SK-N-SH (cell line): ENCODE measurements around the gene SLAMF7. TPM values are rescaled to one million over a fixed set of nuclear protein-coding genes. Genes with fewer than 3 reads are reported as not detected.

ENCODE experiments used
- CTCF ChIA-PET: fragments of 300-600, 350-600 bp; formaldehyde crosslinking; extraction: SDS; loops from one replicate; lab custom pipeline; 2021; lab: Yijun Ruan, JAX
- POLR2A ChIA-PET: fragments of 350-600 bp; sonication (Branson Sonifier 250); formaldehyde crosslinking; extraction: SDS; loops from one replicate; lab custom pipeline; 2020; ENCODE audit warnings: antibody characterized with exemption, inconsistent platforms; lab: Yijun Ruan, JAX
- DNase-seq: peaks from one replicate; pipeline ENCODE4 v3.0.0; 2012
- H2AFZ ChIP-seq: fragments of 200-600 bp; sonication (generic); 2 replicates; pipeline ENCODE4 v1.8.1; 2016; ENCODE audit warnings: antibody characterized with exemption, mild to moderate bottlenecking, low read depth
- H3F3A ChIP-seq: fragments of 200-600 bp; sonication (generic); replicated peaks from 2 replicates; pipeline ENCODE3; 2016; ENCODE audit warnings: antibody characterized with exemption, mild to moderate bottlenecking; ENCODE audit not compliant: insufficient read depth
- H3K27ac ChIP-seq, 2 experiments: fragments of 200-500 bp in 1 of 2; fragments of 200-600 bp in 1 of 2; sonication (Bioruptor generic) in 1 of 2; sonication (generic), shearing (Covaris generic) in 1 of 2; 2 replicates each; pipeline versions ENCODE4 v1.5.1 to v1.6.1; 2014 to 2016; ENCODE audit warnings: low read depth in 2 of 2, inconsistent platforms in 1 of 2, low read length in 1 of 2, mild to moderate bottlenecking in 1 of 2, mixed read lengths in 1 of 2
- H3K27me3 ChIP-seq: fragments of 200-600 bp; sonication (generic), shearing (Covaris generic); 2 replicates; pipeline ENCODE4 v1.6.1; 2016; ENCODE audit warnings: mixed run types; ENCODE audit not compliant: insufficient read depth
- H3K36me3 ChIP-seq, 2 experiments: fragments of 200-500 bp in 1 of 2; fragments of 200-600 bp in 1 of 2; sonication (Bioruptor generic) in 1 of 2; sonication (generic) in 1 of 2; replicated peaks in 1 of 2; 2 replicates each; pipeline versions ENCODE3 to v1.5.1; 2014 to 2016; ENCODE audit warnings: low read length in 1 of 2, mild to moderate bottlenecking in 1 of 2; ENCODE audit not compliant: insufficient read depth in 2 of 2, control insufficient read depth in 1 of 2
- H3K4me1 ChIP-seq, 2 experiments: fragments of 200-500 bp in 1 of 2; fragments of 200-600 bp in 1 of 2; sonication (Bioruptor generic) in 1 of 2; sonication (generic), shearing (Covaris generic) in 1 of 2; 2 replicates each; pipeline versions ENCODE4 v1.5.1 to v1.6.1; 2014 to 2016; ENCODE audit warnings: low read depth in 1 of 2, low read length in 1 of 2, mixed run types in 1 of 2; ENCODE audit not compliant: insufficient read depth in 2 of 2, control insufficient read depth in 1 of 2
- H3K4me2 ChIP-seq: fragments of 200-600 bp; sonication (generic), shearing (Covaris generic); 2 replicates; pipeline ENCODE4 v1.6.1; 2017; ENCODE audit warnings: mixed run types
- H3K4me3 ChIP-seq, 2 experiments: fragments of 200-500 bp in 1 of 2; fragments of 200-600 bp in 1 of 2; sonication (Bioruptor generic) in 1 of 2; sonication (generic), shearing (Covaris generic) in 1 of 2; 2 replicates each; pipeline versions ENCODE4 v1.5.1 to v1.8.1; 2014 to 2016; ENCODE audit warnings: low read depth in 2 of 2, inconsistent platforms in 1 of 2, low read length in 1 of 2, mild to moderate bottlenecking in 1 of 2, mixed read lengths in 1 of 2, moderate library complexity in 1 of 2
- H3K79me2 ChIP-seq: fragments of 200-600 bp; sonication (generic); 2 replicates; pipeline ENCODE4 v1.8.1; 2017; ENCODE audit warnings: mild to moderate bottlenecking; ENCODE audit not compliant: insufficient read depth
- H3K9ac ChIP-seq: fragments of 200-600 bp; sonication (generic); 2 replicates; pipeline ENCODE4 v1.6.1; 2017; ENCODE audit warnings: mixed run types
- H3K9me2 ChIP-seq: fragments of 200-600 bp; sonication (generic); 2 replicates; pipeline ENCODE4 v1.6.1; 2017; ENCODE audit warnings: mixed run types
- H3K9me3 ChIP-seq: fragments of 200-600 bp; sonication (generic); 2 replicates; pipeline ENCODE4 v1.6.1; 2017; ENCODE audit warnings: mixed run types, mild to moderate bottlenecking, moderate library complexity
- H4K20me1 ChIP-seq: fragments of 200-600 bp; sonication (generic); 2 replicates; pipeline ENCODE4 v1.6.1; 2017; ENCODE audit warnings: mild to moderate bottlenecking, mixed run types; ENCODE audit not compliant: insufficient read depth
- ELF1 ChIP-seq: IDR thresholded peaks from 2 replicates; pipeline ENCODE4 v1.4.0; 2012
- EZH2phosphoT487 ChIP-seq: fragments of 200-600 bp; sonication (generic); IDR thresholded peaks from 2 replicates; pipeline ENCODE4 v1.6.1; 2017; ENCODE audit warnings: low read depth, mixed run types, mild to moderate bottlenecking, antibody characterized with exemption, moderate library complexity, borderline replicate concordance
- FOSL2 ChIP-seq: IDR thresholded peaks from 2 replicates; pipeline ENCODE4 v1.4.0; 2012; ENCODE audit warnings: low read depth, mild to moderate bottlenecking, moderate library complexity, borderline replicate concordance
- GABPA ChIP-seq: IDR thresholded peaks from 2 replicates; pipeline ENCODE4 v1.4.0; 2012; ENCODE audit warnings: low read depth, mild to moderate bottlenecking
- JUND ChIP-seq: IDR thresholded peaks from 2 replicates; pipeline ENCODE4 v1.4.0; 2012
- MEF2A ChIP-seq: IDR thresholded peaks from 2 replicates; pipeline ENCODE4 v1.4.0; 2012; ENCODE audit warnings: low read depth, borderline replicate concordance
- MXI1 ChIP-seq: IDR thresholded peaks from 2 replicates; pipeline ENCODE4 v1.6.1; 2012; ENCODE audit warnings: mild to moderate bottlenecking, low read depth, low read length, improper control_type of control experiment
- NFIC ChIP-seq: IDR thresholded peaks from 2 replicates; pipeline ENCODE4 v1.4.0; 2012; ENCODE audit warnings: borderline replicate concordance
- NRF1 ChIP-seq: IDR thresholded peaks from 2 replicates; pipeline ENCODE4 v1.6.1; 2012; ENCODE audit warnings: low read depth, mild to moderate bottlenecking, low read length
- POLR2AphosphoS5 ChIP-seq: IDR thresholded peaks from 2 replicates; pipeline ENCODE4 v1.6.1; 2012; ENCODE audit warnings: low read depth, low read length
- RAD21 ChIP-seq: IDR thresholded peaks from 2 replicates; pipeline ENCODE4 v1.6.1; 2012; ENCODE audit warnings: mild to moderate bottlenecking, low read length
- RCOR1 ChIP-seq: fragments of 150-350 bp; IDR thresholded peaks from 2 replicates; pipeline ENCODE4 v1.6.1; 2017; ENCODE audit warnings: antibody characterized with exemption, low read length
- RFX5 ChIP-seq: IDR thresholded peaks from 2 replicates; pipeline ENCODE4 v1.6.1; 2012; ENCODE audit warnings: mild to moderate bottlenecking, improper control_type of control experiment, low read length
- RXRA ChIP-seq: IDR thresholded peaks from 2 replicates; pipeline ENCODE4 v1.4.0; 2012; ENCODE audit warnings: low read depth, mild to moderate bottlenecking, borderline replicate concordance
- TAF1 ChIP-seq: IDR thresholded peaks from 2 replicates; pipeline ENCODE4 v1.6.1; 2012; ENCODE audit warnings: low read depth, mild to moderate bottlenecking, low read length, moderate library complexity, borderline replicate concordance
- USF1 ChIP-seq: IDR thresholded peaks from 2 replicates; pipeline ENCODE4 v1.4.0; 2012; ENCODE audit warnings: low read depth, borderline replicate concordance
- USF2 ChIP-seq: fragments of 150-350 bp; IDR thresholded peaks from 2 replicates; pipeline ENCODE4 v1.6.1; 2017; ENCODE audit warnings: antibody characterized with exemption, low read length, low read depth, borderline replicate concordance
- YY1 ChIP-seq: IDR thresholded peaks from 2 replicates; pipeline ENCODE4 v1.4.0; 2012; ENCODE audit warnings: low read depth, mild to moderate bottlenecking
- ZBTB33 ChIP-seq: IDR thresholded peaks from 2 replicates; pipeline ENCODE4 v1.4.0; 2012; ENCODE audit warnings: low read depth, borderline replicate concordance
- WGBS: methylation state at CpG from one replicate; pipeline ENCODE4 v1.1.6; 2017; ENCODE audit warnings: low lambda C conversion rate; 5-methylcytosine and 5-hydroxymethylcytosine counted together
- polyA plus RNA-seq, 3 experiments: library from polyadenylated mRNA; depleted of rRNA; stranded (reverse); fragments of >200 nt; gene quantifications; 2 replicates each; pipeline ENCODE4 v1.2.3, GENCODE V29; 2012

Gene SLAMF7
- polyA plus RNA-seq, 1 of the 3 experiments (the other 2 are of a cell fraction): not detected

- ChIA-PET CTCF (interaction anchor here (0.8 to 1.4 kb wide), 3 partner anchors 16 to 69 kb away, joined by 3 read pairs; no protein-coding TSS in a partner anchor), POLR2A (no interaction called here)
- Histone ChIP-seq H3K9me2 (no peaks in the 10 kb centered on the region), H3K9me3 (no peaks in the 10 kb centered on the region), H3K4me1 (no peaks in the 10 kb centered on the region), H3K27ac (no peak within 1 kb of the TSS), H2AFZ (no peak within 1 kb of the TSS; the same call in 1 of the 2 replicates), H3K9ac (no peak within 1 kb of the TSS), H3K79me2 (no peaks in the 10 kb centered on the region), H3K4me2 (no peak within 1 kb of the TSS), H3F3A (no peaks in the 10 kb centered on the region), H3K36me3 (no peaks in the 10 kb centered on the region), H3K4me3 (no peak within 1 kb of the TSS), H4K20me1 (no peaks in the 10 kb centered on the region), H3K27me3 (no peaks in the 10 kb centered on the region; the same call in 1 of the 2 replicates)
- no peak for DNase-seq
- 6% methylated on average over 3 of the region's 4 CpGs for WGBS
- TF ChIP-seq RXRA (no peak), MXI1 (no peak), ELF1 (no peak), RFX5 (no peak), RCOR1 (no peak), USF1 (no peak), TAF1 (no peak), FOSL2 (no peak), RAD21 (no peak), NFIC (no peak), NRF1 (no peak)
Observed at GRCh38 chr1:160795951-160796383, 56.9 kb downstream of the SLAMF7 start, which contains the start of gene LY9. Gene LY9, plus strand, starts transcription at chr1:160796174. Its CDS starts 14 bp downstream, at chr1:160796188.

GRCh38 chr1:160797271-160797709 is 58.2 kb downstream of the SLAMF7 start:
- ChIA-PET POLR2A (no interaction called here), CTCF (interaction anchor here (0.6 to 1.3 kb wide), 3 partner anchors 17 to 131 kb away, joined by 3 to 4 read pairs (median 3); no protein-coding TSS in a partner anchor)
- Histone ChIP-seq H3K9me2 (no peaks in the 10 kb centered on the region), H3F3A (no peaks in the 10 kb centered on the region), H3K4me2 (no peak overlapping the region), H3K36me3 (no peaks in the 10 kb centered on the region), H3K27me3 (no peaks in the 10 kb centered on the region; the same call in 1 of the 2 replicates), H3K4me3 (no peak overlapping the region), H3K27ac (no peak overlapping the region), H4K20me1 (no peaks in the 10 kb centered on the region), H3K79me2 (no peaks in the 10 kb centered on the region), H3K9me3 (no peaks in the 10 kb centered on the region), H2AFZ (no peak overlapping the region; the same call in 1 of the 2 replicates), H3K9ac (no peak overlapping the region), H3K4me1 (no peaks in the 10 kb centered on the region)
- no peak for DNase-seq
- TF ChIP-seq USF2 (no peak), ZBTB33 (no peak), YY1 (no peak), JUND (no peak), RFX5 (no peak), MEF2A (no peak), FOSL2 (no peak), EZH2phosphoT487 (no peak), NFIC (no peak), GABPA (no peak), POLR2AphosphoS5 (no peak), NRF1 (no peak), MXI1 (no peak)
- 4% methylated on average over 3 of the region's 3 CpGs for WGBS
